Gastroesophageal sphincter (tissue), 3 donors: Measurements from ENCODE around the gene RASL10B.

Experiments used
- CTCF ChIP-seq, 4 experiments: fragments of 200-600 bp in 2 of 4; fragments of 450-650 bp in 2 of 4; sonication (generic) in 1 of 4; IDR thresholded peaks; one replicate each; pipeline ENCODE4 v1.5.1; 2017 to 2019; ENCODE audit warnings: antibody characterized with exemption in 4 of 4, mild to moderate bottlenecking in 2 of 4, moderate library complexity in 2 of 4
- EP300 ChIP-seq: sonication (generic); formaldehyde crosslinking; IDR thresholded peaks from one replicate; pipeline ENCODE4 v1.6.1; 2017; ENCODE audit warnings: antibody characterized with exemption, mild to moderate bottlenecking
- POLR2A ChIP-seq, 2 donors: fragments of 450-650 bp; IDR thresholded peaks; one replicate each; pipeline ENCODE4 v1.6.1; 2017; ENCODE audit warnings: antibody characterized with exemption in 2 of 2, mild to moderate bottlenecking in 2 of 2, moderate library complexity in 1 of 2
- POLR2AphosphoS5 ChIP-seq: sonication (generic); formaldehyde crosslinking; IDR thresholded peaks from one replicate; pipeline ENCODE4 v1.6.1; 2017; ENCODE audit warnings: antibody characterized with exemption

GRCh38 chr17:35727635-35728034, 3.8 kb upstream of the RASL10B start:
- TF ChIP-seq POLR2AphosphoS5 = no peak
- no peak for TF ChIP-seq CTCF (IDR thresholded peaks at IDR 0.05)
- TF ChIP-seq EP300 = no peak
- no peak for TF ChIP-seq POLR2A (IDR thresholded peaks at IDR 0.05)
